NCI-H1092 (cell line): ENCODE data around the gene ATPAF1.
"Not testable (repeated sequence)": the region's sequence is repeated elsewhere in the genome, so short reads cannot be mapped to it uniquely, and the experiment has no call there.

ENCODE experiments used
- DNase-seq: peaks from one replicate; lab custom pipeline; 2025; lab: John Stamatoyannopoulos, UW

ATPAF1 gene, protein sequence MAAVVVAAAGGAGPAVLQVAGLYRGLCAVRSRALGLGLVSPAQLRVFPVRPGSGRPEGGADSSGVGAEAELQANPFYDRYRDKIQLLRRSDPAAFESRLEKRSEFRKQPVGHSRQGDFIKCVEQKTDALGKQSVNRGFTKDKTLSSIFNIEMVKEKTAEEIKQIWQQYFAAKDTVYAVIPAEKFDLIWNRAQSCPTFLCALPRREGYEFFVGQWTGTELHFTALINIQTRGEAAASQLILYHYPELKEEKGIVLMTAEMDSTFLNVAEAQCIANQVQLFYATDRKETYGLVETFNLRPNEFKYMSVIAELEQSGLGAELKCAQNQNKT

DNA sequence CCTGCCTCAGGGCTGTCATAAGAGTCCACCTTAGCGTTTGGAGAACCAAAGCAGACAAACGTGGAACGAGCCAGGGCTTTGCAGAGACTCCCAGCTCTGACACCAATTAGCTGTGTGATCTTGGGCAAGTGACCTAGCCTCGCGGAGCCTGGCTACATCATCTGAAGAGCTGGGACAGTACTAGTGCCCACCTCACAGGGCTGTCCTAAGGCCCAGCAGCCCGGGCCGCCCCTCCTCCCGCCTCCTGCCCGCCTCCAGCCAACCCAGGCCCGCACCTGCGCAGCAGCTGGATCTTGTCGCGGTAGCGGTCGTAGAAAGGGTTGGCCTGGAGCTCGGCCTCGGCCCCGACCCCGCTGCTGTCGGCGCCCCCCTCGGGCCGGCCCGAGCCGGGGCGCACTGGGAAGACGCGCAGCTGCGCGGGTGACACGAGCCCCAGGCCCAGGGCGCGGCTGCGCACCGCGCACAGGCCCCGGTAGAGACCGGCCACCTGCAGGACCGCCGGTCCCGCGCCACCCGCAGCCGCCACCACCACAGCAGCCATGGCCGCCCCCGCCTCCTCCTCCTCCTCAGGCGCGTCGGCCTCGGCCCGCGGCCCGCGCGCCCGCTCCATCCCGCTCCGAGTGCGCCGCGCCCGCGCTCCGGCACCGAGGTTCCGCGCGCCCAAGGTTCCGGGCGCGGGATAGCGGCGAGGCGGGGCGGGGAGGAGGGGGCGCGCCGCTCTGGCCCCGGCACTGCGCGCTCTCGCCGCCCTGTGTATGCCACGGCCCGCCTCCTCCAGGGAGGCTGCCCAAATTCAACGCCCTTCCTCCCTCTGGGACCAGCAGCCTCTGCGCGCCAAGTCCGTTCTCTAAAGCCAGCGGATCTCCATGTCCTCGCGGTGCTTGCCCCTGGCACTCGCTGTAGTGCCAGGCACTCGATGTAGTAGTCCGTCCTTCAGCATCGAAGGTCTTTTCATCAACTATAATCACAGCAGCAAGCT lies at the start of gene ATPAF1:
Gene ATPAF1 (minus strand): TSS at position 583 of the 979 bp plus-strand sequence. CDS start 42 bp downstream, at position 541.
- peak; percentile 62 for DNase-seq

DNA sequence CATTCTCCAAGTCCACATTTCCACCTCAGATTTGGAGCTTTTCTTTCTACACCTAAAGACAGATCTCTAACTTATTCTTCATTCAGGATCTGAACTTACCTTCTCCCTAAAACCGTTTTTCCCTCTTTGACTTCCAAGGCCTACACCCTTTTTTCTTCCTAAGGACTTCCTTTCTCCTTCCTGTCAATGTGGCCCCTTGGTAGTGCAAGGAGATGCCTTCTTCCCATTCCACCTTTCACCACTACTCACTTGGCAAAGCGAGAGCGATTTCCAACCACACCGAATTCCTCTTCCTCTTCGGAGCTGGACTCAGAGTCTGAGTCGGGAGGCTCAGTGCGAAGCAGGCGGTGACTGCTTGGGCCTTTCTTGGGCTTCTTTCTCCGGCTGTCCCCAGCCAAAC lies 49.5 kb upstream of the ATPAF1 start:
- no peak for DNase-seq

DNA sequence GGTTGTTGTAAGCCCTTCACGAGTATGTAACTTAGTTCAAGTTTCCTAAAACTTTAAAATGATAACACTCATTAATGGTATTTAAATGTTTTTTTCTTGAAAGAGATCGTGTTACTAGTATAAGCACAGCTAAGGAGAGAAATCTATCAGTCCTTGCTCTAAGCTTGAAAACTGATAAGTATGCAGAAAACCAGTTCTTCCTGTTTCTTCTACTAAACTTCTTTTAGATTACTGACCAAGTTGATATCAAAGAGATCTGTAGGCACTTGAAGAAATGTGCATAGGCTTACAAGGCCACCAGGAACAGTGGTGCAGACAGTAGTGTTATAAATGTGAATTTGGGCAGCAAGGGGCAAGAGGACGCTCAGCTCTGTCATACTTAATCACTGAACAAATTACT lies 46.8 kb upstream of the ATPAF1 start:
- DNase-seq: no peak

GRCh38 chr1:46708121-46708520 lies 40.0 kb upstream of the ATPAF1 start:
- DNase-seq: no peak

GRCh38 chr1:46705408-46705807 lies 37.2 kb upstream of the ATPAF1 start:
- no peak for DNase-seq

DNA sequence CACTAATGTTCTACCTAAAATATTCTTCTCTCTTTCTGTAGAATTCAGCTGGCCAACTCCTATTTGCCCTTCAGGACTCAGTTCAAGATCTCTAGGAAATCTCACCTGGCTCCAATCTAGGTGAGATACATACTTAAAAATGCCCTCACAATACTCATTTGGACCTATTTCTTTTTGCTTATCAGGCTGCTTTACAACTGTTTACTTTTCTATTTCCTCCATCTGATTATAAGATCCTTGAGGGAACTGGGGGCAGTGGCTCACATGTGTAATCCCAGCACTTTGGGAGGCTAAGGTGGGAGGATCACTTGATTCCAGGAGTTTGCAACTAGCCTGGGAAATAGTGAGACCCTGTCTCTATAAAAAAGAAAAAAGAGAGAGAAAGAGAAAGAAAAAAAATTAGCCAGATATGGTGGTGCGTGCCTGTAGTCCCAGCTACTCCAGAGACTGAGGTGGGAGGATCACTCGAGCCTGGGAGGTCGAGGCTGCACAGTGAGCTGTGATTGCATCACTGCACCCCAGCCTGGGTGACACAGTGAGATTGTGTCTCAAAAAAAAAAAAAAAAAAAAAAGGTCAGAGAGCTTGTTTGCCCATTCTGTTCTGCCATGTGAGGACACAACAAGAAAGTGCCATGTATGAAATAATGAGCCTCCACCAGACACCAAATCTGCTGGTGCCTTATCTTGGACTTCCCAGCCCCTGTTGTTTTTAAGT lies 35.9 kb upstream of the ATPAF1 start:
- no peak for DNase-seq

DNA sequence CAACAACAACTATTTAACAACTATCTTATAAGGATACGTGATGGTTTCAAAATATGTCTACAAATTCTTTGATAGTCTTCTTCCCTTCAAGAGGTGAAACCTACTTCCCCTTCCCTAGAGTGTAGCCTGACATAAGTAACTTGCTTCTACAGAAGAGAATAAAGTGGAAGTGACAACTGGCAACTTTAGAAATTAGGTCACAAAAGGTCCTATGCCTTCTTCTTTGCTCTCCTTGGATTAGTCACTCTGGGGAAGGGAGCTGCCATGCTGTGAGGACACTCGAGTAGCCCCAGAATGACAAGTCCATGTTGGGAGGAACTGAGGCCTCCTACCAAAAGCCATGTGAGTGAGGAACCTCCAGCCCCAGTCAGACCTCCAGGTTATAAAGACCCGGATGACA lies 31.5 kb upstream of the ATPAF1 start:
- DNase-seq: no peak

- DNase-seq: no peak
Observed at GRCh38 chr1:46697053-46697452, 28.9 kb upstream of the ATPAF1 start.

DNA sequence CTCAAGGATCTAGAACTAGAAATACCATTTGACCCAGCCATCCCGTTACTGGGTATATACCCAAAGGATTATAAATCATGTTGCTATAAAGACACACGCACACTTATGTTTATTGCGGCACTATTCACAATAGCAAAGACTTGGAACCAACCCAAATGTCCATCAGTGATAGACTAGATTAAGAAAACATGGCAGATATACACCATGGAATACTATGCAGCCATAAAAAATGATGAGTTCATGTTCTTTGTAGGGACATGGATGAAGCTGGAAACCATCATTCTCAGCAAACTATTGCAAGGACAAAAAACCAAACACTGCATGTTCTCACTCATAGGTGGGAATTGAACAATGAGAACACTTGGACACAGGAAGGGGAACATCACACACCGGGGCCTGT lies 26.5 kb upstream of the ATPAF1 start:
- not testable (repeated sequence) for DNase-seq

DNA sequence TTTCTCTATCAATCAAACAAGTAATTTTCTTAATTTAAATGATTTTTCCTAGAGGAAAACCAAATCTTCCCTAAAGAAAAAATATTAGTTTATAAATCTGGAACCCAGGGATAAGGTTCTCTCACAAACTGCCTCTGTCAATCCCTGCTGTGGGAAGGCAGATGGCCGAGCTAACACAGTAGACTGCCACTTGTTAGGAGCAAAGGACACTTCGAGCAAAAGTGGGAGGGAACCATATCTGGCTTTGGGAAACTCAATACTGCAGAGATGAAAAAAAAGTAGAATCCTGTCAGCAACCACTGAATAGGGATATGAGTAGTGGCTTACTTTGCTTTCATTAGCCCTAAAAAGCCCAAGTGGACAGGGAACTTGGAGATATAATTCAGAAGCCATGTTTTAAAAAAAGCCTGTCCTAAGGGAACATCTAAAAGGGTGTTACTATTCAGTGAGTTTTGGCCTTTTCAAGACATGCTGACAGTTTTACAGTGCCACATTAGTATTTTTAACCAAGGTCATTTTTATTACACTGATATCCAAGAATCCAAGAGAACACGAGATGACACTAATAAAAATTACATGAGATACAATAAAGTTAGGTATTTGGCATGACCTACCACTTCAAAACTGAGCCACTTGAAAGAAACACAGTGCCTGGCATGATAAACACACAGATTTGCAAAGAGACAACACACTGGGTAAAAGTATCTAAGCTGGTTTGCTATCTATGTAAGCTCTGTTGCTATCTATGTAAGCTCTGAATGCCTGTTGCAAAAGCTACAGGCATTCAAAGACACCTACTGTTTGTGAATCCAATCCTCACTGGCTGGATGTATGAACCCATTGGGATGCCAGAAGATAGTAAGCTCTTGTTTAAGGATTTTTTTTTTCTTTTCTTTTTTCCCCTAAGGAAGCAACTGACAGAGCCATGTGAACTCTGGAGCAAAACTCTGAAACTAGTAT lies 24.9 kb upstream of the ATPAF1 start:
- DNase-seq: no peak

DNA sequence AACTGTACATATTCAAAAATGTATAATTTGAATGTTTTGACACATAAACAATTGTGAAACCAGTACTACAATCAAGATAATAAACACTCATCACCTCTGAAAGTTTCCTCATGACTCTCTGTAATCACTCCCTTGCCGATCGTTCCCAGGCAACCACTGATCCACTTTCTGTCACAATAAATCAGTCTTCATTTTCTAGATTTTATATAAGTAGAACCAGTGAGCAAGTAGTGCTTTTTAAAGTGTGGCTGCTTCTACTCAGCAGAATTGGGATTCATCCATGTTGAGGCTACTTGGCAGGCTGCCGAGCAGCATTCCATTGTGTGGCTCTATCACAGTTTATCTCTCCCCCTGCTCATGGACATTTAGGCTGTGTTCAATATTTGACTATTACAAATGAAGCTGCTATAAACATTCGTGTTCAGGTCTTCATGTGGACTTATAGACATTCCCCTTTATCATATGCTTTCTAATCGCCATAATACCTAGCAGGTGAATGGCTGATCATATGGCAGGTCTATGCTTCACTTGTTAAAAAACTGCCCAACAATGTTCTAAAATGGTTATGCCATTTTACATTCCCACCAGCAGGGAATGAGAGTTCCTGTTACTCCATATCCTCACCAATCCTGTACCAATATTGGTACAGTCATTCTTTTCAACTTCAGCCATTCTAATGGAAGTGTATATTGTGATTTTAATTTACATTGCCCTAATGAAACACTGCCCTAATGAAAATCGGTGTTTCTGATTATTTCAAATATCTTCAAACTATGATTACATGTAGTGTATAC lies 24.0 kb upstream of the ATPAF1 start:
- no peak for DNase-seq

- DNase-seq: no peak
Observed at GRCh38 chr1:46690931-46691421, 22.8 kb upstream of the ATPAF1 start.

DNA sequence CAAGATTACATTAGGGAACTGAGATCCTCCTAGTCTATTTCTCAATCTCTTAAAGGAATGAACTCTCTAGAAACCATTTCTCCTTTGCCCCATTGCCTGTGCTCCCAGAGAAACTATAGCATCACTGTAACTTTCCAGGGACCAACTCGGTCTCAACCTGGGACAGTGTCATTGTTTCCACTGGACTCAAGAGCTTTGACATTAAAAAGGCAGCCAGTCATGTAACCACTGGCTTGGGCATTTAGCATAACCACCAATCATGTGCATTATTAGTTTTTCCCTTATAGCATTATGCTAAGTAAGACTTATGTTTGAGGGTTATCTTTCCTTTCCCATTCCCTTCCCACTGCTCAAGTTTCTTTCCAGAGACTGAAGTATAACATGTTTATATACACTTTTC lies 21.7 kb upstream of the ATPAF1 start:
- no peak for DNase-seq

- no peak for DNase-seq
Observed at GRCh38 chr1:46689356-46689755, 21.2 kb upstream of the ATPAF1 start.

DNA sequence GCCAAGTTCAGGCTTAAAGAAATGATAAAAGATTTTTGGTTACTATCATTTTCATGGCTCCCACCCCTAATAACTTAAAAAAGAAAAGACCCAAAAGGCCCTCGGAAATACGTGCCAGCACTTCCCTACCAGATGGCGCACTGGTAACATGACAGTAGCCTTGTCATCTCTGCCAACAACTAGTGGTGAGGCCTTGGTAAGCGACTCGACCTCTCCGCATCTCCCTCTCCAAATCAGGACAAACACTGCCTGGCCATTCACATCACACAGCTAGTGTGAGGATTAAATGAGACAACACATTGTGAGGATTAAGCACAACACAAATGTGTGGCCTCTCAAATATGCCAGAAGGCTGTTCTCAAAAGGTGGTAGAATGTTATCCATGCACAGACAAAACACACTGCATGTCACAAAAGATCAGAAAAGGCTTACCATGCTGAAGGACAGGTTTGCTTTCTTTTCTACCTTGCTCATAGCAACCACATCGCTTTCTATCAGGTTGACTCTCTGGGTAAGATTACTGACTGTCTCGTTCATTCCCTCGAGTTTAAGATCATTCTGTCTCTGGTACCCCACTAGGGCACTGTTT lies 19.9 kb upstream of the ATPAF1 start:
- DNase-seq: no peak

DNA sequence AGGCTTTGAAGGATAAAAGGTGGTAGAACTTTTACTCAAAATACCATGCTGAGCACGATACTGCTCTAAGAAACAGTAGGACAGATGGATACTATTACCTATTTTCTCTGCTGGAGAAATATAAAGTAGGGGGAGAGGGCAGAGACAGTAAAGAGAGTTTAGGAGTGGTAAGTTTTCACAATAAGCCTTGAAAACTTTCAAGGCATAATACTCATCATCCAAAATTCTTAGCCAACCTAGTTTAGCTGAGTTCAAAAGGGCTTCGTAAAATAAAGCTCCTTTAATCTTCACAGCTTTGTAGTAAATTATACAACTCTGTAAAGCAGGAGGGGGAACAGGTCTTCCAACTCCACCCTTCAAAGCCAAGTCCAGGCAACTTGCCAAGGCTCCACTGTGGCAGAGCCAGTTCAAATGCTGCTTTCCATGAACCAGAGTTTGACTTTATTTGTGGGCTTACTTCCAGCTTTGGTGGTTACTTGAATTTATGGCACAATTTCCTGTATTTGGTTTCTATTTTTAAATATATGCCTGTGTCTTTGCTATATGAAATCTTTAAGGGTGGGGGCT lies 19.0 kb upstream of the ATPAF1 start:
- DNase-seq: no peak

DNA sequence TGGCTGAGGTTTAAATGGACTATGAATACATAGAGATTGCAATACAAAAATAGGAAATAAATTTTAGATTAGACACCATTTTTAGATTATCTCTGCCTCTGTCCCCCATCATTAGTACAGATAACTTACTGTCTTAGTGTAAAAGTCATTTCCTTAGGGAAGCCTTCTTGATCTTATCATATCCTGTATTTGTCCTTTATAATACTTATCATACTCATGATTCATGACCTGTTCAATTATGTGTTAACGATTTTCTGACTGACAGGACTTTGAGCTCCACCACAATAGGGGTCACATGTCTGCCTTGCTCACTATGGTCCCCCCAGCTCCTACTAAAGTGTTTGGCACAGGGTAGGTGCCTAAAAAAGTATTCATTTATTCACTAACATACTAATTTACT lies 18.1 kb upstream of the ATPAF1 start:
- no peak for DNase-seq

DNA sequence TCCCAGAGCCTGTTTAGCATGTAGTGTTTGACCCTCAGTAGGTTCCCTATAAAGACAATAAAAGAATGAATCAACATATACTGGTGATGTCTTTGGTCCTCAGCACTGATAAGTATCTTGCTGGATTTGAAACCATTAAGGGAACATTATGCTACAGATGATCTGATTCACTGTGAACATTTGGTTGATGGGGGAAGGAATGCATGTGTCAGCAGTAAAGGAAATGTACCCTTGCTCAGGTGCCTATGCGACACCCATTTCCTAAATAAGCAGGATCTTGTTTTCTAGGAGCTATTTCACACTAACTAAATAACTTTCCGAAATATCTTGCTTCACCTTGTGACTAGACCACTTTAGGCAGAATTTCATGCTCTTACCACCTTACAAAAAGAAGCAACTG lies 16.5 kb upstream of the ATPAF1 start:
- DNase-seq: no peak

DNA sequence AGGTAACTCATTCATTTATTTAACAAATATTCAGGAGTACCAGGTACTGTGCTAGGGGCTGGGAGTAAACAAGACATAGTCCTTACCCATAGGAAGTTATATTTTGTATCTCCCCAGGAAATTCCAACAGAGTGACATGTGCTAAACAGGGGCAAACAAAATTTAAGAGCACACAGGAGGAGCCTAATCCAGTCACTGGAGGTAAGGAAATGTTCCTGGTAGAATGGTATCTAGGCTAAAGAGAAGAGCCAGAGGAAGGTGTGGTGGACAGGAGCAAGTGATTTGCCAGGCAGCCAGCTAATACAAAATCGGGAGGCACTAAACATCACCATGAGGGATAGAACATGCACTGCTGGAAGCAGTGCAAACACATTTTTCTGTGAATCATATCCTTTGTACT lies 13.9 kb upstream of the ATPAF1 start:
- no peak for DNase-seq
